Activated gamma-delta T cell treated with anti-CD3 and anti-CD28 coated beads, Interleukin-2, amount 50 U/mL, for 16 hours (primary cell): ENCODE data around the gene TTC7B.

Experiments used
- DNase-seq: peaks from one replicate; pipeline ENCODE4 v3.0.0-alpha.2; 2020; ENCODE audit warnings: low read depth

The TTC7B gene

GRCh38 chr14:90775441-90775840 is 40.8 kb downstream of the TTC7B start:
- no peak for DNase-seq

DNA sequence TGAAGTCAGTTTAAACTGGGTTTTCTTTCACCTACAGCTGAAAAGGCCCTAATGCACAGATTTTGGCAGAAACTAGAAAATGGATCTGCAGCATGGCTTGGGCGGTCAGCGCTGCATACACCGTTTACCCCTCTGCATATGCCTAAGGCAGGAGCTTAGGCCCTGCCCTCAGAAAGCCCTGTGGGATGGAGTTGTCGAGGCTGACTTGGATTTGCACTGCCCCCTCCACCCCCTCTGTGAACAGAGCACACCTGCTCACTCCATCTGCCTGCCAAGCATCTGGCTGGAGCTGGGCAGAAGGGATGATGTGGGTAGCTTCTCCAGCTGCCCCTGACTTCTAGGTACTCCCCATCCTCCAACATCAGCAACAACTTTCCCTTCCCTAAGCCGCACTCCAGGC is 41.9 kb downstream of the TTC7B start:
- DNase-seq = no peak

- no peak for DNase-seq
Measured at GRCh38 chr14:90773705-90774104, 42.5 kb downstream of the TTC7B start.

- no peak for DNase-seq
Measured at GRCh38 chr14:90773196-90773486, 43.1 kb downstream of the TTC7B start.

DNA sequence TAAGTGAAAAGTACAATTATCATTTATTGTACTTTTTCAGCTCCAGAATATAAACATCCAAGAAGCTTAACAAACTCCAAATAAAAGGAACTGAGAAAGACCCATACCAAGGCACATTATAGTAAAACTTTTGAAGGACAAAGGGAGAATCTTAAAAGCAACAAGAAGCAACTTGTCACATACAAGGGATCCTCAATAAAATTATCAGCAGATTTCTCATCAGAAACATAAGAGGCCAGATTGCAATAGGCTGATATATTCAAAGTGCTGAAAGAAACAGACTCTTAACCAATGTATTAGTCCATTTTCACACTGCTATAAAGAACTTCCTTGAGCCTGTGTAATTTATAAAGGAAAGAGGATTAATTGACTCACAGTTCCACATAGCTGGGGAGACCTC is 48.3 kb downstream of the TTC7B start:
- DNase-seq = no peak

DNA sequence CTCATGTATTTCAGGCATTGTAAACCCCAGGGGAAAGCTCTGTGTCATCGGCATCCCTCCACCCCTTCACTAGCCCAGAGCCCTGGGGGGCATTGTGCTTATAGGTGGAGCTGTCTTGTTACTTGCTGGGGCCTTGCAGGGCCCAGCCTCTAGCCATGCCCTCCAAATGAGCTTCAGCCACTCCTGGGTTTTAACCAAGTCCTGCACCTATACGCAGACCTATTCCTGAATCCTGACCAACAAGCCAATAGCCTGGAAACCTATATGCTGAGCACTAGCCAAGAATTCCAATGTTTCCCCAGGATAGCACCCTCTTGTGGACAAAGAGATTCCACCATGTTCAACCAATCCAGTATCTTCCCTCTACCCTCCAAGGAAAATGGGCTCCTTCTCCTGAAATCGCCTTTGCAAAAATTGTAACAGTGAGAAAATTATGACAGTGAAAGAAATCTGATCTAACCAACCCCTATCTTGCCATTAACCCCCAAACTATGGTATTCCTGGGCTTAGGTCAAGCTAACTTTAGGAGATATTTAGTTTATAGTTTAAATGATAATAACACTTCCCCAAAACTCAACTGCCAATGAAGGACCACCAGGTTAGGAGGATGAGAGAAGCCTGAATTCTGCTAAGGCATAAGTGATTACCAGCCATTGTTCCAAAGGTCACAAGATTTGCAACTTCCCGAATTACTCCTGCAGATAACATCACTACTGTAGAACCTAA is 55.5 kb downstream of the TTC7B start:
- no peak for DNase-seq

DNA sequence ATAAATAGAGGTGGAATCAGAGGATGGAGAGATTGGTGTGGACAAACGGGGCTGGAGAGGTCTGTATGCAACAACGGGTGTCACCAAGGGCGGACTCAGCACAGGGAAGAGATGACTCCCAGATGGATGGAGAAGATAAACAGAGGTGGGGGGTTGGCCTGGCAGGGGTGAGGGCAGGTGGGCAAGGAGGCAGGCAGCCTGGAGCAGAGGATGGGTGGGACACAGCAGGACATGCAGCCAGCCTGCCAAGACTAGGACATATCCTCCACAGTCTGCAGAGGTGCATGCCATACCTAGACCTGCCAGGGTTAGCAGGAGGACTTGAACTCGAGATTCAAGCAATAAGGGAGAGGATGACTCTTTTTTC is 56.2 kb downstream of the TTC7B start:
- no peak for DNase-seq

DNA sequence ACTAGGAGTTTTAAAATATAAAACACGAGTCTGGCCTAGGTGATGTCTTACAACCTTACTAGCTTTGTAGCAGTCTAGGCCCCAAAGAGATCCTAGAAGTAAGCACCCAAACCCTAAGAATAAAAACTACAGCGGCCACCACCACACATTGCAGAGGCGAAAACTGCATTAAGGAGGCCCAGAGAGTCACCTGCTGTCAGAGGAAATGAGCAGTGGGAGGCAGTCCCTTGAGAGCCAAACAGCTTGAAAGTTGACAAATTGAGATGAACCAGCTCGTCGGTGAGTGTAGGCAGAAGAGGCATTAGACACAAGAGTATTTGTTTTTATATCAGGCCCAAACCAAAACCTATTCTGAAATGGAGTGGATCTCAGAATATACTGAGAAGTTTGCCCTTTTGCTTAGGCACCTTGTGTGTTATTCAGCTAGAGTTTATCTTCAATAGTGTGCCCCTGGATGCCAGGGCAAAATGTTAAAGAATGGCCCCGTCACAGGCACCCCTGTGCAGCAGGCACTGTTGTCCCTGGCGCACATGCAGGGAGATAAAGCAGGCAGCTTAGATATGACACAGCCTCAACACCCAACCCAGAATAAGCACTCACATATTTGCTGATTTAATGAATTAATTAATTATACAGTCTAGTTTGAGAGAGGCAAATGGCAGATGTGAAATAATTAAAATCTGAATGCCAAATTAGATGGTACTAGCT is 56.7 kb downstream of the TTC7B start:
- DNase-seq = no peak

DNA sequence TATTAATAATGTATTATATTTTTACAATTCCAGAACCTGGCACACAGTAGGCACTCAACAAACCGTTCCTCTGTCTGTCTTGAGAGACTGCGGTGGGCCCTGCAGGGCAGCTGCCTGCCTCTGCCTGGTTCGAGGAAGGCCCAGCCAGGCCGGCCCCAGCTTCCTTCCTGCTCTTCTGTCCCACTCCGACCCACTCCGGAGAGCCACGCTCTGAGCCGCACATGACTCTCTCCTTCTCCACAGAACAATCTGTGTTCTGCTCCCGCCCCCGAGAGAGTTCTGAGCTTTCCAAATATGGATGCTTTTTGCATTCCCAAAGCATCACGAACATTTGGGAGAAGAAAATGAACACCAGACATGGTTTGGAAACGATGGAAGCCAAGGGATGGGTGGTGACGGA is 57.3 kb downstream of the TTC7B start:
- no peak for DNase-seq

- DNase-seq = peak; percentile 85
Measured at GRCh38 chr14:90758028-90758889, 58.0 kb downstream of the TTC7B start.

DNA sequence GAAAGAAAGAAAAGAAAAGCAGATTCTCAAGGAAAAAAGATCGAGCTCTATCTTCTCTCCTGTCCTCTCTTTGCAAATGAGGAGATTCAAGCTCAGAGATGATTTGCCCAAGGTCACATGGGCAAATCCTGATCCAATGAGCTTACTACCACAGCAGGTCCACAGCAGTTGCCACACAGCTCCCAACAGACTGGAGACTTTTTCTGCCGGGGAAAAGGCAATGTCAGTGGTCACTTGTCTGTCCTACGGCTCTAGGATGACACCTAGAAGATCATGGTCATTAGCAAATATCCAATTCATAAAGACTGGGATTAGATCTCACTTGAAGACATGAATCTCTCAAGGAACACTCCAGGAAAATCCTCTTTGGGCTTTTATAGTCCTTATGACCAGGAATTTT is 58.8 kb downstream of the TTC7B start:
- DNase-seq = no peak

GRCh38 chr14:90756755-90757345 is 59.4 kb downstream of the TTC7B start:
- DNase-seq = no peak

GRCh38 chr14:90755661-90756304 is 60.4 kb downstream of the TTC7B start:
- no peak for DNase-seq

GRCh38 chr14:90753456-90754005 is 62.7 kb downstream of the TTC7B start:
- DNase-seq = no peak

GRCh38 chr14:90750701-90751100 is 65.5 kb downstream of the TTC7B start:
- DNase-seq = no peak

DNA sequence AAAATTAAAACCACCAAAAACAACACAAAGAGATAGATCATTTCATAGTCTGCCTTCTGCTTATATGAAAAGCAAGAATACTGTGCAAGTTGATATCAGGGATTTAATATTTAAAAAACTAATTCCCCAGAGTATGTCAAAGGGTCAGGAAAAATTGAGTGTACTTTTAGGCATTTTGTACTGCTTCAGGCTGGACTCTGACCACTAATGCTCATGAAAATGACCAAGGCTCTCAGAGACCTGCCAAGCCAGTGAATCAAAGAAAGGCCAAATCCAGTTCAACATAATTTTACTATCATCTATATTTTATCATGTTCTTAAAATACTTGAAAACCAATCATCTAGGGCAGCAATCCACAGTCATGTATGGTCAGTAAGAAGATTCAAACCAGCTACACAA is 66.0 kb downstream of the TTC7B start:
- DNase-seq = no peak

GRCh38 chr14:90747909-90748308 is 68.3 kb downstream of the TTC7B start:
- no peak for DNase-seq

DNA sequence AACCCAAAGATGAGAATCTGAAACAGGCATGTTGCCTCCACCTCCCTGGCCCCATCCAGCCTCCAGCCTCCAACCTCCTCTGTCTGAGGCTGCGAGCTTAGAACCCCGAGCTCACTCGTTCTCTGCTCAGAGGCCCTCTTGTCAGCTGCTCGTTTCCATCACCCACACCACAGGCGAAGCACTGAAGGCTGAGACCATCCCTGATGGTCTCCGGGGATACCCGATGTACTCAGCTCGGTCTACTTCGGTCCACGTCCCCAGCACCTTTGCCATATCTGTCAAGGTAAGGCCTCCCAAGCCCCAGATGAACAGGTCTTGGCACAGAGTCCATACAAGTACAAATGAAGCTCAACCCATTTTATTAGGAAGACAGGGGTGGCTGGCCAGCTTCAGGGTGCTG is 72.4 kb downstream of the TTC7B start:
- no peak for DNase-seq

GRCh38 chr14:90743425-90743824 is 72.8 kb downstream of the TTC7B start:
- no peak for DNase-seq

DNA sequence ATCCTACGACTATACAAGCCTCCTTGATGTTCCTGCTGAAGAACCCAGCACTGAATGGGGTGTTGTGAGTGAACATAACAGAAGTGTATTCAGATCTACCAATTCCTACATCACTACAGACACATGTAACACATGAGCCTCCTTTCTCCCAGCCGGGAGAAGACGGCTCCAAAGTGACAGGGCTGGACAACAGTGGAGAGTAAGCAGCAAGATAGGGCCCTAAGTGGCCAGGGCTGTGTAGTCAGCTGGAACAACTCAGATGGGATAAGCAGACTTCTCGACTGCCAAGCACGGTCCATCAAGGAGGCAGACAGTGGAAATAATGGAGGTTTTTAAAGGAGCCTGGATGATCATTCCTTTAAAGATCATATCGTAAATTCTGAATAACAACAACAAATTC is 73.5 kb downstream of the TTC7B start:
- DNase-seq = no peak

DNA sequence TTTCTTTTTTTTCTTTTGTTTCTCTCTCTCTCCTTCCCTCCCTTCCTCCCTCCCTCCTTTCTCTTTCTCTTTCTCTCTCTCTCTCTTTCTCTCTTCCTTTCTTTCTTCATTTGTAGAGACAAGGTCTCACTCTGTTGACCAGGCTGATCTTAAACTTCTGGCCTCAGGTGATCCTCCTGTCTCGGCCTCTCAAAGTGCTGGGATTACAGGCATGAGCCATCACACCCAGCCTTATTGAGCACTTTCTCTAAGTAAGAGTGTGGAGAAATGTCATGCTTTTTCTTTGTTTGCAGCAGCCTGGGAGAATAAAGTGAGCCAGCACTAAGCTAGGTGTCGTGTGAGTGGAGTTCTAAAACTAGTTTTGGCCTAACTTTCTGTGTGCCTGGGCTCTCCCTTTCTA is 74.0 kb downstream of the TTC7B start:
- DNase-seq = no peak

- DNase-seq = no peak
Measured at GRCh38 chr14:90741682-90741946, 74.6 kb downstream of the TTC7B start.
